Stimulated activated CD8-positive, alpha-beta memory T cell treated with anti-CD3 and anti-CD28 coated beads, Interleukin-15, amount 100 ng/mL, for 1 hour (primary cell): ENCODE measurements around the gene SPARC.
"Not testable (repeated sequence)": the region's sequence is repeated elsewhere in the genome, so short reads cannot be mapped to it uniquely, and the experiment has no call there.

ENCODE experiments used
- DNase-seq: peaks from one replicate; pipeline ENCODE4 v3.0.0-alpha.2; 2020; ENCODE audit warnings: low read depth

The SPARC gene, protein sequence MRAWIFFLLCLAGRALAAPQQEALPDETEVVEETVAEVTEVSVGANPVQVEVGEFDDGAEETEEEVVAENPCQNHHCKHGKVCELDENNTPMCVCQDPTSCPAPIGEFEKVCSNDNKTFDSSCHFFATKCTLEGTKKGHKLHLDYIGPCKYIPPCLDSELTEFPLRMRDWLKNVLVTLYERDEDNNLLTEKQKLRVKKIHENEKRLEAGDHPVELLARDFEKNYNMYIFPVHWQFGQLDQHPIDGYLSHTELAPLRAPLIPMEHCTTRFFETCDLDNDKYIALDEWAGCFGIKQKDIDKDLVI

DNA sequence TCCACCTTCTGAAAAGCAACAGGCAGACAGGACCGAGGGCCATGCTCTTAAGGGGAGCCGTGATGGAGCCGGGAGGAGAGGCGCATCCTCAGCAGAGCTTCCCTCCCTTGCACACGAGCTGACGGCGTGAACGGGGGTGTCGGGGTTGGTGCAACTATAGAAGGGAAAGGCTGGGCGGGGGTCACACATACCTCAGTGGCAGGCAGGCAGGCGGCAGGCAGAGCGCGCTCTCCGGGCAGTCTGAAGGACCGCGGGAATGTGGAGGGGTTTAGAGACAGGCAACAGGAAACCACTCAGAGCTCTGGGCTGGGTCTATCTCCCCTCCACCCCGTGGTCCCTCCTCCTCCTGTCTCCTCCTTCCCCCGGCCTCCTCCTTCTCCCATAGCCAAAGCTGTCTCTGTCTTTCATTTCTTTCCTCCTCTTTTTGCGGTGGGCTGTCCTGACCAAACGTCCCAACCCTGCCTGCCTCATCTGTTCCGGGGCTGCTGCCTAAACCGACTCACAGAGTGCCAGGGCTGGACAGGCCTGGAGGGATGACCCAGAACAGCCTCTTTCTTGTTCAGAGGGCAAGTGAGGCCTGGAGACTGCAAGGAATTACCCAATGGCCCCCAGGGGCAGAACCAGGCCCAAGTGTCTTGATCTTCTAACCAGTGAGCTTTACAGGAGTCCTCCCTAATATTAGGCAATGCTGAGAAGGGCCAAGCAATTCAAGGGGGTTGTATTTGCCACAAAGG, at the start of gene SPARC:
SPARC (minus strand) TSS at position 242 of the 734 bp plus-strand sequence. CDS start 10,727 bp downstream, outside the sequence.
- no peak for DNase-seq

DNA sequence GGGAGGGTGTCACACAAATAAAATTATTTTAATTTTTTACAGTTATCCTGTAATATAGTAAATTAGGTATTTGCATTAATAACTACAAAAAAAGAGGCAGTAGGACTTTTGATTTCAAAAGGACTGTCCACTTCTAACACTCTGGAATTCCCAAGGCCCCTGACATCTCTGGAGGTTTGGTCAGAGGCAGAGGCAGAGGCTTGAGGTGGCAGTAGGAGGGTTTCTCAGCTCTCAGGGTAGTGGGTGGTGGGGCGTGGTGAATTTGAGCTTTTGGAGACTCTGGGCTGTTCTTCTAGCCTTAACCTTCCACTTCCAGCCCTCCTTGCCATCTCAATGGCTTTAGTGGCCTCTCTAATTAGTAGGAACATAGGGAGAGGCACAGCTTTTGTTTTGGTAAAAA, 48.9 kb upstream of the SPARC start:
- DNase-seq: no peak

DNA sequence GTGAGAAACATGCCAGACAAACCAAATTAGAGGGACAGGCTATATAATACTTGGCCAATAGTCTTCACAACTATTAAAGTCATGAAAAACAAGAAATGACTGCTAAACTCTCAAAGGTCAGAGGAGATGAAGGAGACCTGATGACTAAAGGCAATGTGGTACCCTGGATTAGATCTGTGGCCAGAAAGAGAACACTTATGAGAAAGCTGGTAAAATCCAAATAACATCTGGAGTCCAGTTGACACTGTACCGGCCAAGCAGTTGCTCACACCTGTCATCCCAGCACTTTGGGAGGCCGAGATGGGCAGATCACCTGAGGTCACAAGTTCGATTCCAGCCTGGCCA, 47.3 kb upstream of the SPARC start:
- no peak for DNase-seq

DNA sequence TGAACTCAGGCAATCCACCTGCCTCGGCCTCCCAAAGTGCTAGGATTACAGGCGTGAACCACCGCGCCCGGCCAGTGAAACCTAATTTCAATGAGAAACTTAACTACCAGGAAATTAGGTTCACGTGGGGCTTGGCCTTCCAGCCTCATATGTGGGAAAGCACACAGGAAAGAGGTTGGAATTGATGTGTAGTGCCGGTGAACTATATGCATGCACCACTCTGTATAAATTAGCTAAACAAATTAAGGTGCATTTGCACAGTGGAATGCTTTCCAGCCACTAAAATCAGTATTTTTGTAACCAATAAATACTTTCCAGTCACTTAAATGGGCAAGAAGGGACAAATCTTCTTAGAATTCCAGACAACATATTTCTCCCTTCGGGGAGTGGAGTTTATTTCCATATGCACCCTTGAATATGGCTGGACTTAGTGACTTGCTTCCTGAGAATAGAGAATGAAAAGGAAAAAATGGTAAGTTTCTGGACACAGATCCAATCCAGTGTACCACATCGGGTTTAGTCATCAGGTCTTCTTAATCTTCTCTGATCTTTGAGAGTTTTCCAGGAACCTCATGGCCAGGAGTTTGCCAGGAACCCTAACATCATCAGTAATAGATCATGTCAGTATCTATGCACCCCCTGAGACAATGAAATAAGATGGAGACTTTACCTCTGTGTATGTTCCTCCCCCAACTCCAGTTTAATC, 46.8 kb upstream of the SPARC start:
- no peak for DNase-seq

DNA sequence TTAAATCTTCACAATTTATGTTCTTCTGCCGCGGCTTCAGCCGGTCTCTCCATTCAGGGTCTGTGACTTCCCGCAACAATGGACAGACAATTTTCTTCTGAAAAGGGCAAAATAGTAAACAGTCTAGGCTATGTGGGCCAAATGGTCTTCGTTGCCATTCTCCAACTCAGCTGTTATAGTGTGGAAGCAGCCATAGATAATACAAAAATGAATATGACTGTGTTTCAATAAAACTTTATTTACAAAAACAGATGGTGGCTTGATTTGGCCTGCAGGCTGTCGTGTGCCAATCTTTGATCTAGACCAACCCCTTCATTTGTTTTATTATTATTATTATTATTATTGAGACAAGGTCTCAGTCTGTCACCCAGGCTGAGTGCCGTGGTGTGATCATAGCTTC, 43.7 kb upstream of the SPARC start:
- no peak for DNase-seq

DNA sequence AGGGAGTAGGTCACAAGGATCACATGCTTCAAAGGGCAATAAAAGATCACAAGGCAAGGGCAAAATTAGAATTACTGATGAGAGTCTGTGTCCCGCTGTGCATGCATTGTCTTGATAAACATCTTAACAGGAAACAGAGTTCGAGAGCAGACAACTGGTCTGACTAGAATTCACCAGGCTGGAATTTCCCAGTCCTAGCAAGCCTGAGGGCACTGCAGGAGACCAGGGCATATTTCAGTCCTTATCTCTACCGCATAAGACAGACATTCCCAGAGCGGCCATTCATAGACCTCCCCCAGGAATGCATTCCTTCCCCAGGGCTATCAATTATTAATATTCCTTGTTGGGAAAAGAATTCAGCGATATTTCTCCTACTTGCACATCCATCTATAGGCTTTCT, 42.9 kb upstream of the SPARC start:
- not testable (repeated sequence) for DNase-seq

DNA sequence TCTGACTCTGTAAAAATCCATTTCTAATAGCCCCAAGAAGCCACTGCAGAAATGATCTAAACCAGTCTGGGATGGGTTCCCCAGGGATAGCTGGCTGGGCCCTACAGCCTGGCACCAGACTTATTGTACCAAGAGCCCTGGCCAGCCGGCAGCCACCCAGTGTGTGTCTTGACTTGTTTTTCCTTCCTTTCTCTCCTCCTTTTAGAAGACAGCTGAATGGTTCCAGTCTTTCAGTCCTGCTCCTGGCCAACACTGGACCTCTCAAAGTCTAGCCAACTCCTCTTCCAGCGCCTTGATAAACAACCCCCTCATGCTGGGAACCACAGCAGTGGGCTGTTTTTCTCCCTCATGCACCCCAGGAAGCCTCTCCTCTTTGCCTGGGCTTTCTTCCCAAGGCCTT, 37.6 kb upstream of the SPARC start:
- DNase-seq: no peak

DNA sequence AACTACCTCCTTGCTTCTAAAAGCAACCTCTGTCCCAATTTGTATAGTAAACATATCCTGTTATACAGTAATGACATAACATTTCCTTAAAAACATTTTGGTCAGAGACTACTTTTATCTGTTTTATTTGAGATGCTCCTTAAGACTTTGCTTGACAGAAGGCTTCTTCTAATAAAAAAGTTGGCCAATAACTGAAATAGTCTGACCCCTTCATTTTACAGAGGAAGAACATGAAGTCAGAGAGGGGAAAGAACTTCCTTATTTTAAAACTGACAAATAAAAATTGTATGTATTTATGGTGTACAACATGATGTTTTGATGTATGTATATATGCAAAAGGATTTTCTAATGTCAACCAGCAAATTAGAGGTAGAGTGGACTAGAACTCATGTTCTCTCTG, 35.8 kb upstream of the SPARC start:
- DNase-seq: no peak

DNA sequence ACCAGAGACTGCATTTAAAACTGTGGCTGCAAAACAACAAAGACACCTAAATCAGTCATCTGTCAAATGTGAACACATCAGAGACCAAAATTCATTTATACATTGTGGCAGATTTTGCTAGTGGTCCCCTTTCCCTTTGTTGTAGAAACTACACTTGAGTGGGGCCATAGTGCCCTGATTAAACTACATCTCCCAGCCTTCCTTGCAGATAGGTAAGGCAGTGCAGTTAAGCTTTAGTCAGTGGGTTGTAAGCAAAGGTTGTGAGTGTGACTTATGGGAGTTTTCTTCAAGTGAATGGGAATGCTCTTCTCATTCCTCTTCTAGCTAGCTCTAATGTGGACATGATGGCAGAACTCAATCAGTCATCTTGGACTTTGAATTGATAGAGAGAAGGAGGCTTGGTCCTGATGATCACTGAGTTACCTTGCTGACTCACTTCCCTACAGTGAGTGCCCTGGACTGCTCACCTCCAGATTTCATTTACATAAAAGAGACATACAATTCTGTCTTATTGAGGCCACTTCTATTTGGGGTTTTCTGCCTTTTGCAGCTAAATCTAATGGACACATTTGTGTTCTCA, 35.2 kb upstream of the SPARC start:
- no peak for DNase-seq

DNA sequence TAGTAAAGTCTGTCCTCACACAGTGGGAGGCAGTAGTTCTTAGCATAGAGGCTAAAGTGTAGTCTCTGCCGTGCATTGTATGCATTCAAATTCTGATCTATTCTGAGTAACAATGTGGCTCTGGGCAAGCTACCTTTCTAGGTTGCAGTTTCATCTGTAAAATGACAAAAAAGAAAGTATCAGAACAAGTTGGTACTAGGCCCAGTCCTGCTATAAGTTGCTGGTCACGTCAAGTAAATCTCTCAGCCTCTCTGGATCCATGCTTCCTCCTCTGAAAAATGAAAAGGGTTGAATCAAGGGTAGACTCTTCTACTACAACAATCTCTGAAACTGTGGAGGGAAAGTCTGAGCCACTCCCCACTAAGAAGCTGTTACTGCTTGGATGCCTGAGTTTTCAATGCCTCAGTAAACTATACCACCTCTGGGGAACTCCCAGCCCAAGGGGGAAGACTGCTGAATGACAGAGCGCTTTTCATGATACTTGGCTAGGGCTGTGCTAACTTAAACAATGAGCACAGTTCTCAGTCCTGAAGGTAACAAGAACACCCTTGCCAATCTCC, 34.5 kb upstream of the SPARC start:
- DNase-seq: no peak

DNA sequence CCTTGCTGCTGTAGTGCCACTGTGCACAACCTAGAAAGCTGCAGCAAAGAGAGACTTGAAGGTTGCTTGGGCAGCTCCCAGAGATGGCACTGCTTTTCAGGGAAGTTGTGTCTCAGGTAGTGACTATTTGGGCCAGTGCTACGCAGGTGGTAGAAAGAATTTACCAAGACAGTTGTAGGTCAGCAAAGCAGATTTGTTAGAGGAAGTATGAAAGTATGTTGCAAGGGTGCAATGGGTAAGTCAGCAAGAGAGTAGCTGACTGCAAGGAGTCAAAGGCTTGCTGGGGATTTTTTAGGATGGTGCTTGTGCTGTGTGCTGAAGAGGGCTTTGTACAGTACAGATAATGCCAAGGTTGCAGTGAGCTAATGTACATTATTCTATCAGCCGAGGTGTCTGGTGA, 33.5 kb upstream of the SPARC start:
- DNase-seq: no peak

DNA sequence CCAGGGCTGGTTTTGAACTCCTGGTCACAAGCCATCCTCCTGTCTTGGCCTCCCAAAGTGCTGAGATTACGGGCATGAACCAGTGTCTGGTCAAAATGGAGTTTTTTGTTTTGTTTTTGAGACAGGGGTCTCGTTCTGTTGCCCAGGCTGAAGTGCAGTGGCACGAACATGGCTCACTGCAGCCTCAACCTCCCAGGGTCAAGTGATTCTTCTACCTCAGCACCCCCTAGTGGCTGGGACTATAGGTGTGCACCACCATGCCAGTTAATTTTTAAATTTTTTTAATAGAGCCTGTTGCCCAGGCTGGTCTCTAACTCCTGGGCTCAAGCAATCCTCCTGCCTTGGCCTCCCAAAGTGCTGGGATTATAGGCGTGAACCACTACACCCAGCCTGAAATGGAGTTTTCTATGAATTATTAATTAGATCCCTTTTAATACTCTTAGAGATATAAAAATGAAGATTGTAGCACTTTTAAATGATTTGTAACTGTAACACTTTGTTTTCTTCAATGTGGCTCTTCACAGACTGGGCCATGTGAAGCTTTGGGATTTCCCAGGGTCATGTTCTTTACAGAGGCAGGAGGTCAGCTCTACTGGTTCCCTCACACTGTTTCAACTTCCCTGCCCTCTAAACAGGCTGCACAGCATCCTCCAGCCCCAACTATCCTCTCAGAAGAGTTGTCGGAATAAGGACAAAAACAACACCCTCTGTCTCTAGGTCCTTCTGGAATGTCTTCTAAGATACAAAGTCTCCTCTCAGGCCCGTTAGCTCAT, 32.7 kb upstream of the SPARC start:
- DNase-seq: no peak

DNA sequence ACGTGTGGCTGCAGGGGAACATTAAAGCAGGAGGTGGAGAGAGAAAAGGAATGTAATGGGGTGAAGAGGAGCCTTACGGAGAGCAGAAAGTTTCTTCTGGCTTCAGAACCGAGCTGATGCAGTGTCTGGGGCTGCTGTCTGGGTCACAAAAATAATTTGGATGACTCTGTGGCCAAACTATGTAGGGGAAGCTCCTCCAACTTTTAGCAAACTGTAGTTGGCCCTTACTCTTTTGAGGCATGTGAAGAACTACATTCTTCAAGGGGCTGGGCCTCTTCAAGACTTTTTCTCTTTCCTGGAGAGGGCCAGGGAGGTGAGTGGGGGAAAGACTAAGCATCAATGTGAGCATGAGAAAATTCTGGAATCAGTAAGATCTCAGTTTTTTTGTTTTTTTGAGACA, 31.9 kb upstream of the SPARC start:
- no peak for DNase-seq

DNA sequence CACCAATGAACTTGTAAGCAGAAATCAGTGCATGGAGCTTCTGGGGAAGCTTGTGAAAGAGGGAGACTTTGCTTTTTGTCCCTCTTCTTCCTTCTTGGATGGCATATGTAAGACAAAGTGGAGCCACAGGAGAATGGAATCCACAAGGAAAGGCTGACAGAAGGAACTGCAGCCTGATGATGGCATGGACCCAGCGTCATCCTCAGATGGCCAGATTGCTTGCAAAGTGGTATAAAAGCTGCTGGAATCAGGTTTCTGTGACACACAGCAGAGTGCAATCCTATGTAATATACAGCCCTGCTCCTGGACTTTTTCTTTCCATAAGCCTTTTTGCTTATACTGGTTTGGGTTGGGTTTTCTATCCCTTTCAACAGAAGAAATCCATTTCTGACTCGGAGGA, 31.4 kb upstream of the SPARC start:
- DNase-seq: no peak

DNA sequence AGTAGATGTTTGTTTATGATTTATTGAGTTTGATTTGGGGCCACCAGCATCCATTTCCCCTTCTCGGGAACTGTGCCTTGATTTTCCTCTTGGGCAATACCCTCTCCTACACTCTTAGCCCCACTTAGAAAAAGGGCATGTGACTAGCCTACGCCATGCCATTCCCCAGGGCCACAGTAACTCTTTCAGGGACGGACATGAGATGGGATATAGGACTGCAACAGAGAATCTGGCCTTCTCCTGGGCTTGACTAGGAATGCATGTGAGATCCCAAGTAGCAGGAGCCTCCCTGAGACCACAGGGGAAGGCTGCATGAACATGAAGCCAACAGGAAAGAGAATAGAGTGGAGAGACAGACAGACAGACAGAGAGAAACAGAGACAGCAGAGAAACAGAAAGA, 30.7 kb upstream of the SPARC start:
- DNase-seq: no peak

DNA sequence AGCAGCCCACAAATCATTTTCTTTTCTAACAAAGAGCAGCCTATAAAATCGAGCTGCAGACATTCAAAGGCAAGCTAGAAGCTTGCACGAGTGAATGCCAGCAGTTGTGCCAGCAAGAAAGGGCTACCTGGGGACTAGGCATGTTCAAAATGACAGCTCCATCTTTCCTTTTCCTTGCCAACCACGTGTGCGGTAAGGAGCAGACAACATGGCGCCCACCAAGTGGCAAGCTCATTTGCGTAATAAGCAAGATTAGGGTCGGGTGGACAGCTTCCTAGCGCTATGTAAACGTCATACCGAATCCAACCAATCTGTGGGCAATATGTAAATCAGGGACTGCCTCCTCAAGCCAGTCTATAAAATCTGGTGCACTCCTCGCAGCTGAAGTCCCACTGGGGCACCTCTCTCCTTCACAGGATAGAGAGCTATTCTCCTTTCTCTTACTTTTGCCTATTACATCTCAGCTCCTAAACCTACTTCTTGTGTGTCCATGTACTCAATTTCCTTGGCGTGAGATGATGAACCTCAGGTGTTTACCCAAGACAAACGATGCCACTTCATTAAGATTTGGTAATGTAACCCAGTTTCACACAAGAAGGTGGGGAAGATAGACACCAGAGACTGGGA, 22.5 kb upstream of the SPARC start:
- no peak for DNase-seq

DNA sequence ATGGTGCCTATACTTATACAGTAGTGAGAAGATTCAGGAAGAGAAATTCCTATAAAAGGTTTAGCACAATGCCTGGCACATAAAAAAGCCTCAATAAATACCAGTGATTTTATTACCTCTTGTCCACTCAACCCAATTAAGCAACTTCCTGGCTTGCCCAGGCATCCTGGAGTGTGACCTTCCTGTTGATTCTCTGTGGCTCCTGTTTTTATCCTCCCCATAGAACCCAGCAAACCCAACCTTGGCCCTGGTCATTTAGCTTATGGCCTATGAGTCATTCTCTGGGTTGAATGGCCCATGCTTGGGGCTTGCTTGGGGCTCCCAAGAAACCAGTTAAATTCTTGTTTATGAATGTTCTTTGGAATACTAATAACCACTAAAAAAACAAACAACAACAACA, 21.4 kb upstream of the SPARC start:
- no peak for DNase-seq

DNA sequence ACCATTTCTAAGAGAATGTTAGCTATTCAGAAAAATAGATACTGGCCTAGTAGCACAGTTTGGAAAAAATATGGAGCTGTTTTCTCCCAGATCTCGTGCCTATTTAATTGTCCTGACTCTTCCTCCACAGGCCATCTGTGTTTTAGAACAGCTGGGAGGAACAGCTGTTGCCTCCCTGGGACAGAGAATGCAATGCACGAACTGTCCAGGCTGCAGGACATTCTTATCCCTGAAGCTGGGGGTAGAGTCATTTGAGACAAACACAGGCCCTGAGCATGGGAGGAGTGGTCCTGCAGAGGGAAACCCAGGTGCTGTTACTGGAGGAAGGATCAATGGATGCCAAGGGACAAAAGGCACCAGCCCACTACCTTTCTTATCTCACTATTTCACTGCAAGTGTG, 20.9 kb upstream of the SPARC start:
- DNase-seq: no peak

DNA sequence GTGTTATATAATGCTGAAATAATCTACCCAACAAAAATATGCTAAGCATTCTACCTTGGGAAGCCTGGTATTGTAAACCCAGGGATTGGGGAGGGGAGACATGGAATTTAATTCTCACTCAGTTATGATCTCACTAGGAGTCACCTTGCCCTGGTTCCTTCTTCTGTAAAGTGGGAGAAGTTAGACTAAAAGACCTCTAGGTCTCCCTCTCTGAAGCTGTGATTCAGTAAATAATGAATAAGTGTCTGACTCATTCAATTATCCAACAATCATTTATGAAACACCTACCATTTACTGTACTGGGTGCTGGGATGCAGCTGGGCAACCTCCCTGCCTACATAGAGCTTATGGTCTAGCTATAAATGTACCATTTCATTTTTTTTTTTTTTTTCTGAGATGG, 20.2 kb upstream of the SPARC start:
- DNase-seq: no peak

DNA sequence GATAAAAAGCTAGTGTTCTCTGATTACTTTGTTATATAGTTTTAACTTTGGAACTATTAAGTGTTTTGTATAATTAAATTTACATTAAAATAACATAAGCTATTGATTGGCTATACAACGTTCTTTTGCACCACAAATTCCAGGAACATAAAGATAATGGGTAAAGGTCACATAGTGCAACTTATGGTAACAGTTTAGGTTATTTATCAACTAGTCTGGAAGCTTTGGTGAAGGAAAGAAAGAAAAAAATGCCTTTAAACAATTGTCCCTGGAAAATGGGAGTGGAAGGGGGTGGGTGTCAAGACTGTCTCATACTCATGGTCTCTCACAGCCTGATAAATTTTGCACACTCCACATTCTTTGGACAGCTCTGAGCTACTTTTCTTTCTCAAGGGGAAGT, 17.1 kb upstream of the SPARC start:
- no peak for DNase-seq

DNA sequence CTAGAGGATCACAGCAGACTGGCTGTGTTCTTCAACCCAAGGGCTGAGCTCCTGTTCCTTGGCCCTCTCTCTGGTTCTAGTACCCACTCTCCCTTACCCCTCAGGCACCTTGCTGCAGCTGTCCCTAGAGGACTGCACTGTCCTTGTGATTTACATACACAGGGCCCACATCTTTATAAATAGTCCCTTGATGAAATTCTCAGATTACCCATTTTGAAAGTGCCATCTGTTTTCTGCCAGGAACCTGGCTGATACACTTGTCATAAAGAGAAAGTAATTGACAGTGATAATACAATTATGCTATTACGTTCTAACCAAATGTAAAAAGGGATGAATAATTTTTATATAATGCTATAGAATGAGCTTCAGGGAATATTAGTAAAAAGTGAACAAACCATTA, 16.5 kb upstream of the SPARC start:
- no peak for DNase-seq
